Immature natural killer cell (primary cell): ENCODE results near the gene NHLH2. TPM values are rescaled to one million over a fixed set of nuclear protein-coding genes. Genes with fewer than 3 reads are reported as not detected.

Experiments
- DNase-seq, 3 donors: peaks; one replicate each; pipeline ENCODE4 v3.0.0; 2022; ENCODE audit warnings: mixed read lengths in 1 of 3
- H3K27ac Mint-ChIP-seq, 6 donors: one replicate each; pipeline ENCODE4 v1.8.0; 2020; ENCODE audit warnings: mixed read lengths in 6 of 6, mild to moderate bottlenecking in 5 of 6, inconsistent platforms in 4 of 6, moderate library complexity in 3 of 6
- H3K27me3 Mint-ChIP-seq, 3 donors: one replicate each; pipeline ENCODE4 v1.8.0; 2020 to 2021; ENCODE audit warnings: low read depth in 3 of 3, mild to moderate bottlenecking in 3 of 3, mixed read lengths in 3 of 3, moderate library complexity in 3 of 3, inconsistent platforms in 1 of 3
- H3K36me3 Mint-ChIP-seq, 3 donors: one replicate each; pipeline ENCODE4 v1.8.0; 2020; ENCODE audit warnings: mixed read lengths in 3 of 3, inconsistent platforms in 2 of 3, mild to moderate bottlenecking in 2 of 3
- H3K4me1 Mint-ChIP-seq, 2 donors: one replicate each; pipeline ENCODE4 v1.8.0; 2020; ENCODE audit warnings: inconsistent platforms in 2 of 2, mild to moderate bottlenecking in 2 of 2, mixed read lengths in 2 of 2, moderate library complexity in 1 of 2
- H3K4me3 Mint-ChIP-seq, 5 donors: one replicate each; pipeline ENCODE4 v1.8.0; 2020; ENCODE audit warnings: mild to moderate bottlenecking in 5 of 5, mixed read lengths in 5 of 5, inconsistent platforms in 3 of 5, moderate library complexity in 3 of 5
- H3K9me3 Mint-ChIP-seq, 6 donors: one replicate each; pipeline ENCODE4 v1.8.0; 2020; ENCODE audit warnings: mild to moderate bottlenecking in 6 of 6, mixed read lengths in 6 of 6, inconsistent platforms in 4 of 6, moderate library complexity in 3 of 6
- polyA plus RNA-seq, 3 donors: library from polyadenylated mRNA; unstranded; fragments of 300-500 nt; fragmentation: Illumina TruSeq; gene quantifications; one replicate each; pipeline ENCODE4 v1.2.3, GENCODE V29; 2021

NHLH2 gene
- polyA plus RNA-seq, 3 donors from 2014 or later, result not detected

GRCh38 chr1:115862403-115862802 lies 21.5 kb upstream of the NHLH2 start:
- no peak for DNase-seq
- H3K9me3 Mint-ChIP-seq, result peaks cover 0 to 3% (median 0%) of the 10 kb centered on the region in 6 donors
- no peak overlapping the region for H3K4me3 Mint-ChIP-seq
- H3K36me3 Mint-ChIP-seq, result no peaks in the 10 kb centered on the region
- peaks cover 1 to 4% (median 4%) of the 10 kb centered on the region in 3 donors for H3K27me3 Mint-ChIP-seq
- no peaks in the 10 kb centered on the region for H3K4me1 Mint-ChIP-seq
- H3K27ac Mint-ChIP-seq, result no peak overlapping the region

DNA sequence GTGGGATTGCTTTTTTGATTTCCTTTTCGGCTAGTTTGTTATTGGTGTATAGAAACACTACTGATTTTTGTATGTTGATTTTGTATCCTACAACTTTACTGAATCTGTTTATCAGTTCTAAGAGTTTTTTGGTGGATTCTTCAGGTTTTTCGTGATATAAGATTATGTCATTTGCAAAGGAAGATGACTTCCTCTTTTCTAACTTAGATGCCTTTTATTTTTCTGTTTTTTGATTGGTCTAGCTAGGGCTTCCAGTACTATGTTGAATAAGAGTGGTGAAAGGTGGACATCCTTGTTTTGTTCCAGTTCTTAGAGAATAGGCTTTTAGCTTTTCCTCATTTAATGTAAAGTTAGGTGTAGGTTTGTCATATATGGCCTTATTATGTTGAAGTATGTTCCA lies 13.1 kb upstream of the NHLH2 start:
- peaks cover 2 to 14% (median 6%) of the 10 kb centered on the region in 3 donors for H3K27me3 Mint-ChIP-seq
- H3K4me3 Mint-ChIP-seq, result no peak overlapping the region
- no peak overlapping the region for H3K27ac Mint-ChIP-seq
- peaks cover 0 to 3% (median 0%) of the 10 kb centered on the region in 6 donors for H3K9me3 Mint-ChIP-seq
- no peaks in the 10 kb centered on the region for H3K4me1 Mint-ChIP-seq
- no peaks in the 10 kb centered on the region for H3K36me3 Mint-ChIP-seq
- no peak for DNase-seq

GRCh38 chr1:115850937-115851336 lies 10.0 kb upstream of the NHLH2 start:
- H3K4me3 Mint-ChIP-seq, result no peak overlapping the region
- H3K9me3 Mint-ChIP-seq, result no peaks in the 10 kb centered on the region
- no peaks in the 10 kb centered on the region for H3K4me1 Mint-ChIP-seq
- no peaks in the 10 kb centered on the region for H3K36me3 Mint-ChIP-seq
- H3K27me3 Mint-ChIP-seq, result peaks cover 4 to 9% (median 4%) of the 10 kb centered on the region in 3 donors
- DNase-seq, result no peak
- H3K27ac Mint-ChIP-seq, result no peak overlapping the region

GRCh38 chr1:115847787-115848186 lies 6.9 kb upstream of the NHLH2 start:
- Mint-ChIP-seq H3K27me3 (peaks cover 3 to 10% (median 8%) of the 10 kb centered on the region in 3 donors), H3K27ac (no peak overlapping the region), H3K36me3 (no peaks in the 10 kb centered on the region), H3K9me3 (no peaks in the 10 kb centered on the region), H3K4me1 (no peaks in the 10 kb centered on the region), H3K4me3 (no peak overlapping the region)
- no peak for DNase-seq

- H3K36me3 Mint-ChIP-seq, result no peaks in the 10 kb centered on the region
- peaks cover 17 to 25% (median 25%) of the 10 kb centered on the region in 3 donors for H3K27me3 Mint-ChIP-seq
- H3K4me1 Mint-ChIP-seq, result peaks cover 0 to 4% of the 10 kb centered on the region in 2 donors
- no peak for DNase-seq
- H3K4me3 Mint-ChIP-seq, result no peak overlapping the region
- peaks cover 0 to 1% (median 0%) of the 10 kb centered on the region in 6 donors for H3K9me3 Mint-ChIP-seq
- H3K27ac Mint-ChIP-seq, result no peak overlapping the region
Observed at GRCh38 chr1:115842948-115843347, 2.0 kb upstream of the NHLH2 start.

GRCh38 chr1:115839679-115840237 lies 1.2 kb downstream of the NHLH2 start:
- H3K4me3 Mint-ChIP-seq, result peak overlapping the region in 1 of 5 donors; percentile 5
- H3K4me1 Mint-ChIP-seq, result peaks cover 0 to 4% of the 10 kb centered on the region in 2 donors
- no peak for DNase-seq
- no peaks in the 10 kb centered on the region for H3K36me3 Mint-ChIP-seq
- peaks cover 0 to 1% (median 0%) of the 10 kb centered on the region in 6 donors for H3K9me3 Mint-ChIP-seq
- H3K27ac Mint-ChIP-seq, result no peak overlapping the region
- peaks cover 22 to 30% (median 30%) of the 10 kb centered on the region in 3 donors for H3K27me3 Mint-ChIP-seq

- Mint-ChIP-seq H3K4me1 (peaks cover 0 to 4% of the 10 kb centered on the region in 2 donors), H3K4me3 (peak overlapping the region in 3 of 5 donors; percentile 14 to 52 (median 27)), H3K27ac (no peak overlapping the region), H3K27me3 (peaks cover 23 to 30% (median 30%) of the 10 kb centered on the region in 3 donors), H3K9me3 (peaks cover 0 to 1% (median 0%) of the 10 kb centered on the region in 6 donors), H3K36me3 (no peaks in the 10 kb centered on the region)
- no peak for DNase-seq
Observed at GRCh38 chr1:115839029-115839678, 1.8 kb downstream of the NHLH2 start.

DNA sequence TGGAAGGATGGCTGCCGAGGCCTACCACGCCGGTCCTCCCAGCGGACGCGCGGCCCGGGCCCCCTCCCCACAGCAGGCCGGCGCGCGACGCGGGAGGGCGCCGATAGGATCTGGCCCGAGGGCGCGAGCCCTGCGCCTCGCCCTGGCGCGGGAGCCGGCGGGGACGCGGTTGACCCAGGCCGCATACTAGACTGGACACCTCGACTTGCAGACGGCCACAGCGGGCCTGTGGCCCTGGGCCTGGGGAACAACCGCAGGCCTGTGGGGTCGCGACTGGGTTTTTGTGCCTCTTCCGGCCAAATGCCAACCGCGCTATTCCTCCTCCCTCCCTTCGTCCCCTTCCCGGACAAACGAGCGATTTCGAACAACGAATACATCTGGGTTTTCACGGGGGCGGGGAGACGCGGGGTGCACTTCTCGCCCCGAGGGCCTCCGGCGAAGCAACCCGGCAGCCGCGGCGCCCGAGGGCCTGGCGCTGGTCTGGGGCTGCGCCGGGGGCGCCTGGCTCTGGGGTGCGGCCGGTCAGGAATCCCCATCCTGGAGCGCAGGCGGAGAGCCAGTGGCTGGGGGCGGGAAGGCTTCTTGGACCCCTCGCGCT lies 2.4 kb downstream of the NHLH2 start:
- Mint-ChIP-seq H3K27ac (no peak overlapping the region), H3K27me3 (peaks cover 23 to 35% (median 29%) of the 10 kb centered on the region in 3 donors), H3K4me1 (peaks cover 0 to 4% of the 10 kb centered on the region in 2 donors), H3K9me3 (peaks cover 0 to 1% (median 0%) of the 10 kb centered on the region in 6 donors), H3K4me3 (peak overlapping the region in 1 of 5 donors; percentile 52), H3K36me3 (no peaks in the 10 kb centered on the region)
- DNase-seq, result no peak

DNA sequence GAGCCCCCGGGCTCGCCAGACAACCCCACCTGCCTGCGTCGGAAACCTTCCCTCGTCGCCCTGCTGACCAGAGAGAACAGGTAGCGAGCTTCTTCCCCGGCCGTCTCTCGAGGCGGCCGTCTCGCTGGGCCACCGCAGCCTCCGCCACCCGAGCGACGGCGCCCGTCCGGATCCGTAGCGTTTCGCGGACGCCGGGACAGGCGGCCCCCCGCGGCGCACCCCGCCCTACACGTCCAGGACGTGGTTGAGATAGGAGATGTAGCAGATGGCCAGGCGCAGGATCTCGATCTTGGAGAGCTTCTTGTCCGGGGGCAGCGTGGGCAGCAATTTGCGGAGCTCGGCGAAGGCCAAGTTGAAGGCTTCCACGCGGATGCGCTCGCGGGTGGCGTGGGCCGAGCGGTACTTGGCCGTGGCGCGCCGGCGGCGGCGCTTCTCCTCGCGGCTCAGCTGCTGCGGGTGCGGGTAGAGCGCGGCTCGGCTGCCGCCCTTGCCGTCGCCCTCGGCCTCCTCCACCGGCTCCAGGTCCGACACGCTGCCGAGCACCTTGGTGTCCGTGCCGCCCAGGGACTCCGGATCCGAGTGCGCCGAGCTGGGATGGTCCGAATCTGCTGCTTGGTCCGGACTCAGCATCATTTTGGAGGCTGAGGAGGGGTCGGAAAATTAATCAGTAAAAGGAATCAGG lies 3.0 kb downstream of the NHLH2 start:
- H3K36me3 Mint-ChIP-seq, result no peaks in the 10 kb centered on the region
- H3K9me3 Mint-ChIP-seq, result peaks cover 0 to 1% (median 0%) of the 10 kb centered on the region in 6 donors
- H3K4me1 Mint-ChIP-seq, result peaks cover 0 to 4% of the 10 kb centered on the region in 2 donors
- peak overlapping the region in 1 of 5 donors; percentile 47 for H3K4me3 Mint-ChIP-seq
- no peak overlapping the region for H3K27ac Mint-ChIP-seq
- H3K27me3 Mint-ChIP-seq, result peaks cover 22 to 35% (median 29%) of the 10 kb centered on the region in 3 donors
- no peak for DNase-seq

- peaks cover 0 to 1% (median 0%) of the 10 kb centered on the region in 6 donors for H3K9me3 Mint-ChIP-seq
- peaks cover 20 to 33% (median 32%) of the 10 kb centered on the region in 3 donors for H3K27me3 Mint-ChIP-seq
- no peaks in the 10 kb centered on the region for H3K36me3 Mint-ChIP-seq
- peak overlapping the region in 1 of 5 donors; percentile 47 for H3K4me3 Mint-ChIP-seq
- no peak overlapping the region for H3K27ac Mint-ChIP-seq
- peaks cover 0 to 4% of the 10 kb centered on the region in 2 donors for H3K4me1 Mint-ChIP-seq
- no peak for DNase-seq
Observed at GRCh38 chr1:115837341-115837739, 3.6 kb downstream of the NHLH2 start.

- no peaks in the 10 kb centered on the region for H3K36me3 Mint-ChIP-seq
- H3K27ac Mint-ChIP-seq, result no peak overlapping the region
- no peaks in the 10 kb centered on the region for H3K9me3 Mint-ChIP-seq
- peaks cover 2 to 3% of the 10 kb centered on the region in 2 donors for H3K4me1 Mint-ChIP-seq
- peaks cover 11 to 20% (median 16%) of the 10 kb centered on the region in 3 donors for H3K27me3 Mint-ChIP-seq
- no peak overlapping the region for H3K4me3 Mint-ChIP-seq
- no peak for DNase-seq
Observed at GRCh38 chr1:115833856-115834255, 7.1 kb downstream of the NHLH2 start.

DNA sequence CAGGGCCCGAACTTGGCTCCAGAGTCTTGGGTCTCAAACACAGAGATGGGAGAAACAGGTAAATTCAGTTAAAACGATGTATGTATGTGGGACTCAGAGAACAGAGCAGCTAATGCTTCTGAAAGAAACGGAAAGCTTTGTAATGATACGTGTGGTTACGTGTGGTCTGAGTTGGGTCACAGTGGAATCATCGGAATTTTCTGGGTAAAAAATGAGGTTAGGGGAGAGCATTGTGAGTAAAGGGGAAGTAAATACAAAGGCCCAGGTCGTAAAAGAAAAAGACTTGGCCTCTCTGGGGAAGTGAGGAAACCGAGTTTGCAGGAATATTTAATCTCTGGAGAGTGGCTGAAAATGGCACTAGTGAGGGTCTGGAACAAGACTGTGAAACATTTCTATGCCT lies 8.3 kb downstream of the NHLH2 start:
- H3K4me1 Mint-ChIP-seq, result peaks cover 6 to 13% of the 10 kb centered on the region in 2 donors
- no peaks in the 10 kb centered on the region for H3K36me3 Mint-ChIP-seq
- no peak overlapping the region for H3K27ac Mint-ChIP-seq
- no peaks in the 10 kb centered on the region for H3K9me3 Mint-ChIP-seq
- H3K27me3 Mint-ChIP-seq, result peaks cover 14 to 20% (median 19%) of the 10 kb centered on the region in 3 donors
- no peak overlapping the region for H3K4me3 Mint-ChIP-seq
- no peak for DNase-seq

GRCh38 chr1:115830963-115831362 lies 10.0 kb downstream of the NHLH2 start:
- Mint-ChIP-seq H3K9me3 (peaks cover 0 to 4% (median 0%) of the 10 kb centered on the region in 6 donors), H3K4me1 (peaks cover 6 to 13% of the 10 kb centered on the region in 2 donors), H3K27ac (no peak overlapping the region), H3K27me3 (peaks cover 11 to 25% (median 22%) of the 10 kb centered on the region in 3 donors), H3K4me3 (no peak overlapping the region), H3K36me3 (no peaks in the 10 kb centered on the region)
- no peak for DNase-seq
